Measurements from ENCODE around the gene PDZK1.
A peak's percentile ranks its signal among the peaks of the same experiment; 100 is the strongest.
"Not testable (repeated sequence)": the region's sequence is repeated elsewhere in the genome, so short reads cannot be mapped to it uniquely, and the experiment has no call there.

Gene PDZK1

GRCh38 chr1:145710291-145711027 is 3.3 kb upstream of the PDZK1 start:
- DNase-seq: no peak

DNA sequence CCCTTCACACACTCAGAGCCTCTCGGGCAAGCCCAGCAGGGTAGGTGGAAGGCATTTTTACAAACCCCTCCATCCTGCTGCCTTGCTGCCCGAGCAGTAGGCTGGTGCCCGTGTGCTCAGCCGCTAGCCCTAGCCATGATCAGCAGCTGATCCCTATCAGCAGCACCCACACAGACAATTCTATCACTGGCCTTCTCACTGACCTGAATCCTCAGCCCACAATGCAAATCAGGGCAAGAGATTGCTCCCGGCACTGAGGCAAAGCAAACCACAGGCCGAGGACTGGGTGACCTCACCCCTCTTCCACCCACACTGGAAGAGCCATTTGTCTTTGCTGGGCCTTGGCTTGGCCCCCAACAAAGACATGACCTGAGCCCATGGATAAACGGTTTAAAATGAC is 895 bp upstream of the PDZK1 start:
- DNase-seq: no peak

DNA sequence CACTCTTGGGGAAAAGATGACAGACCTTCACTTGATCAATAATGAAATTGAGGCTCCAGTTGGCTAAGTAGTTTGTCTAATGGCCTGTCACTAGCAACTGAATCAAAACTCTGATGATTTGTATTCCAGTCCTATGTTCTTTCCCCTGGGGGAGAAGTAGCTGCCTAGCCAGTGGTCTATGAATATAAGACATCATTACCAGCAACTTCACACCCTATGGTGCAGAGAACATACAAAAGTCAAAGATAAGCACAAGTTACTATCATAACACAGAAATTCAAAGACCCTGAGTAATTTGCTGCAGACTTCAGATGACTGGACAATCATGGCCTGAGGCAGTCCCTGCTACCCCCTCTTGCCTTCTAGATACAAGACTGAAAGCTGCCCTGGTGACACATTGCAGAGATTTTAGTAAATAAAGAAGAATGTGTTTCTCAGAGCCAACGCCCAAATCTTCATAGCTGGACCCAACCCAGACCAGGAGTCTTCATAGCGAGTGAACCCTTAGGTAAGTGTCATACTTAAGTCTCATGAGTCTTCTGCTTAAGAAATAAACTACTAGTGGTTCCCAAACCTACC is 993 bp downstream of the PDZK1 start:
- no peak for DNase-seq

DNA sequence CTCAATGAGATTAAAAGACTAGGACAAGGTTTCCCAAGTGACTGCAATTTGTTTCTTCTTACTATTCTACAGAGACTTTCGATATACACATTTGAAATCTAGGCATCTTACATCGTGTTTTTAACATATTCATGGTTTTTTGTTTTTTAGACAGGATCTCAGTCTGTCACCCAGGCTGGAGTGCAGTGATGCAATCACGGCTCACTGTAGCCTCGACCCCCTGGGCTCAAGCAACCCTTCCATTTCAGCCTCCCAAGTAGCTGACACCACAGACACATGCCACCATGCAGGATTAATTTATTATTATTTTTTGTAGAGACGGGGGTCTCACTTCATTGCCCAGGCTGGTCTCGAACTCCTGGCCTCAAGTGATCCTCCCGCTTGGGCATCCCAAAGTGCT is 1.5 kb downstream of the PDZK1 start:
- no peak for DNase-seq

DNA sequence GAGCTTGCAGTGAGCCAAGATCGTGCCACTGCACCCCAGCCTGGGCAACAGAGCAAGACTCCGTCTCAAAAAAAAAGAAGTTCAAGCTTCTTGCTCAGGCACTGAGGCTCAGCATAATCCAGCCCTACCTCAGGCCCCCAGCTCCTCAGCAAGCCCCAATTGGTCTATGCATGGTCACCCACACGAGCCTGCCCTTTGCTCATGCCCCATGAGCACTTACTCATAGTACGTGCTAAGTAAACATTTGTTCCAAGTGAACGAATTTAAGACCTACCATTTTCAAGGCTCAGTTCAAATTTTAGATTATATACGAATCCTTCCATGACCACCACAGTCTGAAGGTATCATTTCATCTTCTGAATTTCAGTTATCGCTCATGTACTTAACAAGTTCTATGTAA is 4.3 kb downstream of the PDZK1 start:
- DNase-seq: no peak

DNA sequence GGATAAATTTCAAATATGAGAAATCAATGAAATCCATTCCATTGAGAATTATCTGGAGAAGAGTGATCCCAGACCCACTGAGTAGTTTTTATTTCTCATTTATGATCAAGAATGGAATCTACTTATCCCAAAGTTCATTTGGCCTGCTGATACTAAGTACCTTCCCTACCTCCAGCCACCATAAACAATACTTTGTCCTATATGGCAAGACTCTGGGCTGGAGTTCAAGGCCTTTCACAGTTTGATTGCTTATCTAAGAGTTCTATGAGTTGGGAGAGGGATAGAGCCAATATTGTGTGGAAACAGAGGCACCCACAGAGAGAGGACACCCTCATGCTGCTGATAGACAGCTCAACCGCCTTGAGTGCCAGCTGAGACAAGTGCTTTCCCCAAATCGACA is 5.1 kb downstream of the PDZK1 start:
- DNase-seq: no peak

- DNase-seq: no peak
Measured at GRCh38 chr1:145701306-145701862, 5.8 kb downstream of the PDZK1 start.

- no peak for DNase-seq
Measured at GRCh38 chr1:145696630-145696960, 10.6 kb downstream of the PDZK1 start.

GRCh38 chr1:145695821-145696629 is 11.1 kb downstream of the PDZK1 start:
- no peak for DNase-seq

DNA sequence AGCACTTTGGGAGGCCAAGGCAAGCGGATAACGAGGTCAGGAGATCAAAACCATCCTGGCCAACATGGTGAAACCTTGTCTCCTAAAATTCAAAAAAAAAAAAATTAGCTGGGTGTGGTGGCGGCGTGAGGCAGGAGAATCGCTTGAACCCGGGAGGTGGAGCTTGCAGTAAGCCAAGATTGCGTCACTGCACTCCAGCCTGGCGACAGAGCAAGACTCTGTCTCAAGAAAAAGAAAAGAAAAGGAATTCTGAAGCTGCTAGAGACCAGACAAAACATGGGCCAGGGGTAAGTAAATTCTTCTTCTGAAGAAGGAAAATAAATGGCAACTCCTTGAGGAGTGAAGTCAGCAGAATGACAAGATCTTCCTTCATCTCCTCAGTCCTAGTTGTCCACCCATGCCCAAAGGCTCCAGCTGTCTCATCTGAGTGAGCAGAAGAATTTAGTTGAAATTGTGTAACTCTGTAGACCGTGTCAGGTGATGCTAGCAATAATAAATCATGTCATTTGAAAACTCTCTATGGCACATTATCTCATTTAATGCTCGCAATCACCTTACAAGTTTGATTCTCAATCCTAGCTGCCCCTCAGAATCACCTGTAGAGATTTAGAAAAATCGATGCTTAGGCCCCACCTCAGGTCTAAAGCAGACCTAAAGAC is 14.3 kb downstream of the PDZK1 start:
- no peak for DNase-seq

DNA sequence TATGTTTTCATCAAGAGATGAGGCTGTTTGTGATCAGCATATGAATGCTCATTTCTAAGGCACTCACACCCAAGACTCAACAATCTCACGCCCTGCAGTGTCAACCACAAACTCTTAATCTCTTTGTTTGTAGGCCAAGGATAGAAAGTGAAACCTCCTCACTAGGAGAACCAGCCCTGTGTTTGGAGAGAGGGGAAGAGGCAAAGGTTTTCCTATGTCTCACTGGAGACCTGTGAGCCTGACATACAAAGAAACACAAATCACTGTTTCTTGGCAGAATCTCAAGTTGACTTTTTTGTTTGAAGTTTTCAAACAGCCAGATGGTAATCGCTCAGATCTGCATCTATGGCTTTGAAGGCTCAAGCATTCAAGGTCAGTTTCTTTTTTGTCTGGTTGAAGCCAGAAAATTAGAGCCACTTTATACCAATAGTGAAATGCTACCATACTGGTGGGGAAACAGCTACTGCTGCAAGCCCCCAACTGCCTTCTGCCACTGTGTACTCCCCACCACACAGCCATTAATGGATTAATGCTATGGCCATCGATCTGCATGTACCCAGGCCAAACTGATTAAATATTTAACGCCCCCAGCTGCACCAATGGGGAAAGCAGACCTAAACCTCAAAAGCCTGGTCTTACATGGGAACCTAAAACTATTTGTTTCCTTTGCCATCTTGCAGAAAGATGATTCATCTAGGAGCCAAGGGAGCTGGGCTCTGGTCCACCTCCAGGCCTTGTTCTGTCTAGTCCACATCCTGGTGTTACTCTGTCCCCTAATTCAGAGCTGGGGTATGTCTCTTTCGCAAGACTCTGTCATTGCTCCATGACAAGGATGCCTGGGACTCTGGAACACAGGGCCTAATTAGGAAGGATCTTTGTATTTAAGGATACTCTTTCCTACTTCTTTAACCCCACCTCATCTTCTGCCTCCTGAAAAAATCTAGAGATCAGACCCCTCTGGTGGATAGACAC is 16.3 kb downstream of the PDZK1 start:
- peak; percentile 9 to 19 for DNase-seq

DNA sequence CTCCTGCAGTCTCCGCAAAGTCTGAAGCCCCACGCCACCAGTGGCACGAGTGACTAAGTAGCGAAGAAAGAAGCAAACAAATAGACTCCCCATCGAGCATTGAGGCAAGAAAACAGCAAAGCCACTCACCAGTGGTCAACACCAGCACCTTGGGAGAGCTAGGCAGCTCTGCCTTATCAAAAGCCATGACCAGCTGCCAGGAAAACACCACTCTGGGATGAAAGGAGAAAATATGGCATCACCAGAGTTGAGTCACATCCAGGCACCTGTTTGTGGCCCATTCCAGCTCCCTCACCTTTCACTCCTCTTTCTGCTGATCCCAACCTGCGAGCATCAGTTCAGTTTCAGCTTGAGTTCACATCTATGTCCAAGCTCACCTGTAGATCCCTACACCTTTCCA is 17.2 kb downstream of the PDZK1 start:
- no peak for DNase-seq

- DNase-seq: no peak
Measured at GRCh38 chr1:145688924-145689323, 18.2 kb downstream of the PDZK1 start.

DNA sequence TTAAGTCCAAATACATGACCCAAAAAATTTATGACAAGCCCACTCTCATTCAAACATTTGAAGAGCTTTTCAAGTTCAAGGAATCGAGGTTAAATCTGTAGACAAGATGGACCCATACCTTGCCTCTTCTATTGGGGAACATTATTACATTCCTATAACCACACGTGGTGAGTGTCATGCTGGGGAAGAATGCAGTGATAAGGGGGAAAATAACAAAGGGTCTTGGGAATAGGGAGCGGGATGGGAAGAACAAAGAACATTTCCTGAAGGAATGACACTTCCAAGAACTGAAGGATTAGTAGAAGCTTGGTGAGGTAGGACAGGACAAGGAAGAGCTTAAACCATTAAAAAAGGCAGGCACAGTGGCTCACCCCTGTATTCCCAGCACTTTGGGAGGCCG is 18.8 kb downstream of the PDZK1 start:
- no peak for DNase-seq

DNA sequence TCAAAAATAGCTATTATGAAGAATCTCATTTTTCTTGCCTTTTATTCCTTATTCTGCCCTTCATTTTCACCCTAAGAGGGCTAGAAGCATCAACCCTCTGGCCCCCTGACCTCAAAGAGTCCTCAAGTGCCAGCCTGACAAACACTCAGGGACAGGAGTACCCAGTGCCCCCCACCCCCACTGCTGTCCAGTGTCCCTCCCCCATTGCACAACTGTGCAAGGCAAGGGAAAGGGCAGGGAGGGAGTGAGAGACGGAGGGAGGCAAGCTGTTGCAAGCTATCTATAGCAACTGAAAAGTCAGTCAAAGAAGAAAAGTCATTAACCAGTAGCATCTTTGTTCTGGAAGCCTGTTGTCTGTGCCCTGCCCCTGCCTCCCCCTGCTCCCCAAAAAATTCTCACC is 21.1 kb downstream of the PDZK1 start:
- DNase-seq: not testable (repeated sequence)

- not testable (repeated sequence) for DNase-seq
Measured at GRCh38 chr1:145684858-145685257, 22.3 kb downstream of the PDZK1 start.

DNA sequence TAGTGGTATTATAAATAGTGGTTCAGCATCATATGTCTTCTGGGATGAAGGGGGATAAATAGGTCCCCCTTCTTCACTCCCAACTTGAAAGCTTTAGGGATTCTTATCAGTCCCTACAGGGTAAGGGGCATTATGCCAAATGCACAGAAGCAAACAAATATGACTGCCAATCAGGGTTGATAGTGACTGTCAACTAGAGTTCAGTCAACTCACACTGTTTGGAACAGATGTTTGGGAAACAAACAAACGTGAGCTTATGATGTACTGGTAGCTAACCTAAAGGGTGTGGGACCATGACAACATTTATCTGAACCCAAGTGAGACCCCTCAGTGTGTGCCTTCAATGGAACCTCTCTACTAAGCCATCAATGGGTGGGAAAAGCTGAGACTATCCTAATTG is 34.0 kb downstream of the PDZK1 start:
- not testable (repeated sequence) for DNase-seq

DNA sequence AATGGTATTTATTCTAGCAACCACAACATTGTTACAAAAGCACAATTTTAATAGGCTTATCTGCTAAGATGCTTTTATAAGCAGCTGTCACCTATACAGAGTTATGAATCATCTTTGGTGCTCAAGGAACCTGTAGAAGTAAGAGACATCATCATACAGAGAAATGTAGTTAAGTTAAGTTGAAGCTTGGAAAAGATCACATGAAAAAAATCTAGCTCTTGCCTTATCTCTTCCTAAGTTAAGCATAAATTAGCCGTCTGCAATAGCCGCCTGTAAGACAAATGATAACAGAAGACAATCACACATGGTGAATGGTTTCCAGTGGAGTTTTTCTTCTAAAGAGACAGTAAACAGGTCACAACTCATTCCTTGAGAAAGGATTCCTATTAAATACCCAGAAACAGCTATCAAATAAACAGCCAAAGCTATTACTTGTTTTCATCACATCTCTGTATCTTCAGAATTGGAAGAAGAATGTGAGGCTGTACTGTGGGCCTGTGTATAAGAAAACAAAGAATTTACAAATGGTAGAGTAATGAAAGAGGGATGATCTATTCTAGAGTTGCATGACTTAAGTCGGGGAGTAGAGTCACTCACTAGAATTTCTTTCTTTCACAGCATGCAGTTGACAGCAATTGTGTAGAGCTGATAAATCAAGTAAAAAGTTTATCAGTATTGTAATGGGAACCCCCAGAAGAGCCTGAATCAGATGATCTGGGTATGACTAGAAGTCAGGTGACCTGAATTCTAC is 36.0 kb downstream of the PDZK1 start:
- DNase-seq: not testable (repeated sequence)

- DNase-seq: not testable (repeated sequence)
Measured at GRCh38 chr1:145665015-145665414, 42.2 kb downstream of the PDZK1 start.

DNA sequence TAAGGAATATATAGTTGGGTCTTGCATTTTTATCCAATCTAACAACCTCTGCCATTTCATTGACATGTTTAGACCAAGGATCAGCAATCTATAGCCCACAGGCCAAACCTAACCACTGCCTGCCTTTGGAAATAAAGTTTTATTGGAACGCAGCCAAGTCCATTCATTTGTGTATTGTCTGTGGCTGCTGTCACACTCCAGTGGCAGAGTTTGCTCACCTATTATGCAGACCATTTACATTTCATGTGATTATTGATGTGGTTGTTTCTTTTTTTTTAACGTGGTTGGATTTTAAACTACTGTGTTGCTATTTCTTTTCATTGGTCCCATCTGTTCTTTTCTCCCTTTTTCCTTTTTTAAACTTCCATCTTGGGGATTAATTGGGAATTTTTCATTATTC is 44.7 kb downstream of the PDZK1 start:
- DNase-seq: not testable (repeated sequence)

GRCh38 chr1:145656245-145656943 is 50.8 kb downstream of the PDZK1 start:
- DNase-seq: peak; percentile 3 to 6
